KBM-7 (cell line): Measurements from ENCODE around the gene DLGAP1.
A peak's percentile ranks its signal among the peaks of the same experiment; 100 is the strongest.

Experiments
- DNase-seq: peaks from one replicate; pipeline ENCODE4 v3.0.0-alpha.2; 2015
- in situ Hi-C: fragments of 300-500 bp; cut with MboI; formaldehyde crosslinking; loops from 2 replicates; pipeline ENCODE4 v1.14.3; 2020; ENCODE audit warnings: low sequenced_read_pairs, low pct_unique_long_range_greater_than_20kb, mixed read lengths

DLGAP1 gene

DNA sequence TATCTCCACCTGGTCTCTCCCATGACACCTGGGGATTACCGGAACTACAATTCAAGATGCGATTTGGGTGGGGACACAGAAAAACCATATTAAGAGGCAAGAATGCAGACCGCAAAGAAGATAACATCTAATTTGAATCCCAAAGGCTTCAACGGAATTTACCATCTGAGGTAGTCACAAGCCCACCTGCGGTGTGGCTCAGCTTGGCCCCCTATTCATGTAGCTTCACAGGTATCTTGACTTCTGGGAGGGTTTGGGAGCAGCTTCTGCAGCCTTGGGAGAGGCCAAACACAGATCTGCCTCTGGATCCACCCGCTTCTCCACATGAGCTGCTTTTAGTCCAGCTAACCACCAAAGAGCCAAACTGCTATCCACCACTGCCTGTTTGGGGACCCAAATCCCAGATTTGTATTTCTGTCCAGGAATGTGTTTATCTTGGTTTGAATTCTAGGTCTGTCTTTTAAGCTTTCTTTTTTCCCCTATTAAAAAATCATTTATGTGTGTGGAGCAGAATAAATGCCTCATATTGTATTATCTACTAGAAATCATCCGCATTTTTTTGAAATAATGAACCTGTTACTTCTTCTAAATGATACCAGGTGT lies 247.6 kb downstream of the DLGAP1 start:
- in situ Hi-C loops = no loop called here
- DNase-seq = no peak

DNA sequence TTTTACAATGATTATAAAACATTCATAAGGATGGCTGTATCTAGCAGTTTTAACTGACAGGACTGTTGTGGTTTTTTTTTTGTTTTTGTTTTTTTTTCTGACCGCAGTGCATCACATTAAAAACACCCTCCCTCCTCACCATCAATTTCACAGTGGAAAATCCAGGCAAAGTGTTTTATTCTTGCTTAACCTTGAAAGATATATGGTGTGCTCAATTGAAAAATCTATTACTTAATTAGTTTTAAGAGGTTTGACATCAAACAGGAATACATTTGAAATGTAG lies 250.7 kb downstream of the DLGAP1 start:
- in situ Hi-C loops = no loop called here
- DNase-seq = no peak

- no peak for DNase-seq
- in situ Hi-C loops = no loop called here
Measured at GRCh38 chr18:4203568-4204437, 251.3 kb downstream of the DLGAP1 start.

GRCh38 chr18:4200399-4200798 lies 254.7 kb downstream of the DLGAP1 start:
- in situ Hi-C loops = no loop called here
- no peak for DNase-seq

GRCh38 chr18:4198956-4199355 lies 256.2 kb downstream of the DLGAP1 start:
- in situ Hi-C loops = no loop called here
- no peak for DNase-seq

- in situ Hi-C loops = no loop called here
- no peak for DNase-seq
Measured at GRCh38 chr18:4196351-4196750, 258.8 kb downstream of the DLGAP1 start.

DNA sequence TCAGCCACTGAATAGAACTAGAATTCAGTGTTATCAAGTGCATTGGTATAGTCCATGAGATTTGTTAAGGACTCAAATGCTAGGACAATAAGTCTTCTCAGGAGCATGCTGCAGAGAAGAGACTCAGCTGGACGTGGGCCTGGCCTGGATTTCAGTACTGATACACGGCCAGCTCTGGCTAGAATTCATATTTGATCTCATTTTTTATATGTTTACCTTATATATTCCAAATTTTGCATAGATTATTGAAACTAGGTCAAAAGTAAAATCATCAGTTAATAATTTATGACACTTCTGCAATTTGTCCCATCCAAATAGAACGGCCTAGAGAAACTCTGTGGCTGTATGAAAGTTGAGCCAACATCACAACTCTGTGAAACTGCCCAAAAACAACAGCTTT lies 262.0 kb downstream of the DLGAP1 start:
- no peak for DNase-seq
- in situ Hi-C loops = no loop called here

- peak; percentile 1 for DNase-seq
Measured at GRCh38 chr18:4181882-4182568, 273.1 kb downstream of the DLGAP1 start.

DNA sequence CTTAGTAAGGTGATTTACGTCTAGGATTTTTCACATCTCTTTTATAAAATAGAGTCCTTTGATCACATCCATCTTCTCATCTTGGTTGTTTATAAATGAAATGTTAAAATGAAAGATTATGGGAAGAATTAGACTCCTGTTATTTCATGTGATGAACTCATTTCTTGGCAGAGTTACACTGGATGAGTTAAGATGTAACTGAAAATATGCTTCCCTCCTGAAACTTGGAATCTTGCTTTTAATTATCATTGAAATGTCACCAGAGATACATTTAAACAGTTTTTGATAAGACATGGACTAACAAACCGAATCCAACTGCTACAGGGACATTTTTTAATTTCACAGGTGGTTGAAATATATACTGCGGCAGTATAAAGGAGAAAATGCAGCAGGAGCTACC lies 274.0 kb downstream of the DLGAP1 start:
- in situ Hi-C loops = no loop called here
- DNase-seq = no peak

More at GRCh38 chr18:4181882-4182568, 273.1 kb downstream of the DLGAP1 start:
- in situ Hi-C loops = no loop called here

DNA sequence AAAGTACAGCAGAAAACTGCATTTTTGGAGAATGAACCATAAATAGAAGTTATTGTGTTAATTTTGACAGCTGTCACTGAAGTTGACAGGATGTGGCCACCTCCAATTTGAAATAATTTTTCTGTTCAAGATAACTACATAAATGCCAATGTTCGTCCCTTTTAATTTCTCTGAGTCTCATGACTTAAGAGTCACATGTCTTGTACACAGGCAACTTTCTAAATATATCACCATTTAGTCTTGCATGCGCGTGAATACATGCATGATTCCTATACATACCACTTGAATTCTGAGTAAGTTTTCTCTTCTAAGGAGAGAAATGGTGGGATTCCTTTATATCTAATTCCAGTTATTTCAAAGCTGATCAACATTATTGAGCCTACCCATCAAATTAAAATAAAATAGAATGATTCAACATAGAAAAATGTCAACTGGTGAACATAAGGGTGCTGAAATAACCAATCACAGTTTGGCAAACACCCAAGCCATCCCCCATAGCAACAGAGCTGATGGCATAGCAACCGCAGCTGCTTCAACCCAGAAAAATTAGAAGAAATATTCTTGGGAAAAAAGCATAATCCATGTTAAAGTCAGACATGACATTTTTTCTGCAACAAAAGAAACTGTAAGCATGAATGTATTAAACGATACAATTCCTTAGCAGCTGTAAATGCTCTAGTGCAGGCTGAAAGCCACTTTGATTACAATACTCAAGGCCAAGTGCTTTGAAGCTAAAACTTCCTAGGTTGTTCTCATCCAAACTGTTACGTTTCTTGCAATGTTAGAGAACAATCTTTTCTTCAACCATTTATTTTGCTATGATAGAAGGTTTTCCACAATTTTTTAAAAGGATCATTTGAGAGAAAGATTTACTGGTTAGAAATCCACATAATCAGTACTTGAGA lies 282.7 kb downstream of the DLGAP1 start:
- DNase-seq = no peak
- in situ Hi-C loops = no loop called here

DNA sequence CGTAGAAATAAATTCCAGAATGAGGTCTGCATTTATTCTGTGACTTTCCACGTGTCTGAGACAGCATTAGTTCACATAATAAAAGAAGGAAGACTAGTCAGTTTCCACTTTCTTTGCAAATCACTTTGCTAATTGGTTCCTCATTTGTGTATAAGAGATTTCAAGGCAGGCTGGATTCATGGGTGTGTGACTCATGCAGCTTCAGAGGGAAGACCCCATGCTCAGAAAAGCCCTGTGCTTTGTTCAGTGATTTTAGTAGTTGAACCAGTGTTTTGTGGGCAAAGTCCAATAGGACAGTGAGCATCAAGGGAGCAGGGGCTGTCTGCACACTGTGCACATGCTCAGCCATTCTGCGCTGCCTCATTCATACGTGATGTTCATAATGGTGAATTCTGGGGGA lies 297.8 kb downstream of the DLGAP1 start:
- DNase-seq = peak; percentile 0
- in situ Hi-C loops = no loop called here

DNA sequence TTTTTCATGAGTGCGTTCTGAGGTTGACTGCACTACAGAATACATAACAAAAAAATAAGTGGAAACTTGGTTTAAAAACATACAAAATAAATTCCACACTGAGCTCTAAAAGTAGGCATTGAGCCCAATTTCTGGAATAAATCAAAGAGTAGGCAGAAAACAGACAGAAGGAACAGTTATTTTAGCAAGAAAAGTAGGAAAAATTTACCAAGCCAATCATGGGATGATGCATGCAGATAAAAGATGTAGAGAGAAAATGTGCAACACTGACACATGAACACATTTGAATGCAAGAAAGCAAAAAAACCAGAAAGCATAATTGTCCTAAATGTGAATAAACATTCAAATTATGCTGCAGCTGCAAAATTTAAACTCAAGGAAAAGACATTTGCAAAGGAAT lies 308.3 kb downstream of the DLGAP1 start:
- DNase-seq = no peak
- in situ Hi-C loops = no loop called here

DNA sequence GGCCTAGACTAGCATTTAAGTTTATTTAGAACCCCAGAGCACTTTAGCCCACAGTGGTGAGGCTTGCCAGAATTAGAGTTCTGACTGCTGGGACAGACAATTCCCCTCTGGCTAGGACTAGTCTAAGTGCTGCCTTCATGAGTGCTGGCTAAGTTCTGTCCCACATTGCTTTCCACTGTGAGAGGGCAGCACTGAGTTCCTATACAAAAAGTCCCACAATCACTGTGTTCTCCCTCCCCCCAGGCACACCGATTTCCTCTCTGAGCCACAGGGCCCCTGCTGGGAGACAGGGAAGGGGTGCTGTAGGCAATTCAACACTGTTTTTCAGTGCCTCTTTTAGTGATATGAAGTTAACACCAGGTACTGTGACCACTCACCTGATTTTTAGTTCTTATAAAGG lies 310.9 kb downstream of the DLGAP1 start:
- DNase-seq = no peak
- in situ Hi-C loops = no loop called here

GRCh38 chr18:4143585-4143984 lies 311.5 kb downstream of the DLGAP1 start:
- DNase-seq = no peak
- in situ Hi-C loops = no loop called here

DNA sequence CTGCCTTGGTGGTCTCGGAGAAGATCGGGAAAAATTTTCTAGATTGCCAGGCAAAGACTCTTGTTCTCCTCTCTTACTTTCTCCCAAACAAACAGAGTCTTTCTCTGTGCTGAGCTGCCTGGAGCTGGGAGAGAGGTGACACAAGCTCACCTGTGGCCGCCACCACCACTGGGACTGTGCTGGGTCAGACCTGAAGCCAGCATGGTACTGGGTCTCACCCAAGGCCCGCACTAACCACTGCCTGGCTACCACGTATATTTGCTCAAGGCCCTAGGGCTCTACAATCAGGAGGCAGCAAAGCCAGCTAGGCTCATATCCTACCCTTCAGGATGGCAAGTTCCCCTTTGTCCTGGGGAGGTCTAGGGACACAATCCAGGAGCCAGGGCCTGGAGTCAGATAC lies 312.2 kb downstream of the DLGAP1 start:
- in situ Hi-C loops = no loop called here
- no peak for DNase-seq

GRCh38 chr18:4134700-4135099 lies 320.4 kb downstream of the DLGAP1 start:
- no peak for DNase-seq
- in situ Hi-C loops = no loop called here

GRCh38 chr18:4130734-4131719 lies 324.1 kb downstream of the DLGAP1 start:
- in situ Hi-C loops = no loop called here
- DNase-seq = no peak

DNA sequence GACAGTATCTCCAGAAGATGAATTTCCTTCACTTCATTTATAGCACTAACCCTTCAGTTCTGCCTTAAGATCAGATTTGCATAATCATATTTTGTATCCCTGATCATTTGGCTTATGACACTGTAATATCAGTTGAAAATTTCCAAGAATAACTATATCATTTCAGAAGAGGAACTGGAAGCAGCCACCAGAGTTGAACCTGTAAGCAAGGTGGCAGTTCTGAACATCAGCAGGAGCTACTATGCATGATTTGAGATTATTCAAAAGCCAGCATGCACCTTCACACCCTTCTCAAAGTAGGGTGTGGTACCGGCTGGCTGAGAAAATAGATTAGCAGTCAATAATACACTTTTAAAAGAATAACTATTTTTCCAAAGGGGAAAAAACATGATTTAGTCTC lies 328.2 kb downstream of the DLGAP1 start:
- in situ Hi-C loops = no loop called here
- no peak for DNase-seq
